Measurements from ENCODE around the gene RFTN1.

The RFTN1 gene

DNA sequence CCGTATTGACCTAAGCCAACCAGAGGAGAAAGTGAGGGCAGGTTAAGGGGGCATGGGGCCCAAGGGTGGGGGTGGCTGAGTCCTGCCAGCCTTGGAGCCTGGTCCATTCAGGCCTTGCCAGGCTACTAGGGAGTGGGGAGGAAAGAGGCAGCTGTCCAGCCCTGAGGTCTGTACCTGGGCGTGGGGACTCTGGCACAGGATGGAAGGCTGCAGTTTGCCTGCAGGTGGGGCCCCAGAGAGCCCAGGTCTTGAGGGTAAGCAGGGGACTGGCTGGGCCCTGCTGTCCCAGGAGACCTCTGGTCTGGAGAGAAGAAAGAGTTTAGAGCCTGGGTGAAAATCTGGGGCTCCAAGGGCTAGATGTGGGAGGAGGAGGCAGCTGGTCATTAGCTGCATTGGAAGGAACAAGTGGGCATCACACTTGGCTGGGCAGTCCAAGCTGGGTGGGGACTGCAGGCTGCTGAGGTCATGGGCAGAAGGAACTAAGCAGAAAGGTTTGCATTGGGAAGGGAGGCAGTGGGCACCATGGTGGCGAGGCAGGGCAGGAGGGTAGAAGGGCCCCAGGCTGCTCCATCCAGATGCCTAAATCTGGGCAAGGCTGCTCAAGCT, 140.1 kb downstream of the RFTN1 start:
- DNase-seq (ENCODE audit: low read depth) = no peak
- H3K4me3 ChIP-seq (ENCODE audit: low read depth, low read length) = no peak overlapping the region

DNA sequence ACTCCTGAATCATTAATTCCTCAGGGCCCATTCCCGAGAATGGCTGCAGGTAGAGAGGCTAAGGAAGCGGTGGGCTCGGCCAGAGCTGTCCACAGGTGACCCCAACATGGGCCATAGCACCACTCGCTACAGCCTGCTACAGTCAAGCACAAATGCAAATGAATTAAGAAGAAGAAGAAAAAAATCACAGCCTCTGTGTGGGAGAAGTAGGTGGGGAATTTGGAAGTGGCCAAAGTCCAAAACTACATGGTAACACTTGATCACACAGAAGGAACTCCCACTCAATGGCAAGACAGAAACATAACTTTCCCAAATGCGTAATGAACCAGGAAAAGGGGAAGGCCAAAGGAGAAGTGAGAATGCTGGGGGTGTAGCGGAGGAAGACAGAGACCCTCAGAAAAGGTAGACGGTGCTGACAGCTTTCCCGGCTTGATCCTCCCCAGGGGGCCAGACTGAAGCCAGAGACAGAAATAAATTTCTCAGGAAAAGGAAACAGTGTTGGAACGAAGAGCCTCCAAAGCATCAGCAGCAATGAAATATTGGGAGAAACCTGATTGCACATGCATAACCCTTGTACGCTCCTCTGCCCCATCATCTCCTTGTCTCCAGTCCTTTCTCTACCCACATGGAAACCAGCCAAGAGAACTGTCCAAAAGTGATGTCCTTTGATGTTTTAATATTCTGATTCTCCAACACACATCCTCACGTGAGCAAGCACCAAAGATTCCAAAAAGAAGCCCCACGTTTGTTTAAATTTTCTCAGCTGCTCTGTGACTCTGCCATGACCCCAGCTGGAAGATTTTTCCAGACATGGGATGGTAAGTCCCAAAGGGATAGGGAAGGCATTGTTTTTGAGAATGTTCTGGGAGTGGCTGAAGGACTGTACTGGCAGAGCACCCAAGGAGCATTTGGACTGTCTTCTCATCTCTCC, 140.9 kb downstream of the RFTN1 start:
- DNase-seq (ENCODE audit: low read depth) = no peak
- no peak overlapping the region for H3K4me3 ChIP-seq (ENCODE audit: low read depth, low read length)

DNA sequence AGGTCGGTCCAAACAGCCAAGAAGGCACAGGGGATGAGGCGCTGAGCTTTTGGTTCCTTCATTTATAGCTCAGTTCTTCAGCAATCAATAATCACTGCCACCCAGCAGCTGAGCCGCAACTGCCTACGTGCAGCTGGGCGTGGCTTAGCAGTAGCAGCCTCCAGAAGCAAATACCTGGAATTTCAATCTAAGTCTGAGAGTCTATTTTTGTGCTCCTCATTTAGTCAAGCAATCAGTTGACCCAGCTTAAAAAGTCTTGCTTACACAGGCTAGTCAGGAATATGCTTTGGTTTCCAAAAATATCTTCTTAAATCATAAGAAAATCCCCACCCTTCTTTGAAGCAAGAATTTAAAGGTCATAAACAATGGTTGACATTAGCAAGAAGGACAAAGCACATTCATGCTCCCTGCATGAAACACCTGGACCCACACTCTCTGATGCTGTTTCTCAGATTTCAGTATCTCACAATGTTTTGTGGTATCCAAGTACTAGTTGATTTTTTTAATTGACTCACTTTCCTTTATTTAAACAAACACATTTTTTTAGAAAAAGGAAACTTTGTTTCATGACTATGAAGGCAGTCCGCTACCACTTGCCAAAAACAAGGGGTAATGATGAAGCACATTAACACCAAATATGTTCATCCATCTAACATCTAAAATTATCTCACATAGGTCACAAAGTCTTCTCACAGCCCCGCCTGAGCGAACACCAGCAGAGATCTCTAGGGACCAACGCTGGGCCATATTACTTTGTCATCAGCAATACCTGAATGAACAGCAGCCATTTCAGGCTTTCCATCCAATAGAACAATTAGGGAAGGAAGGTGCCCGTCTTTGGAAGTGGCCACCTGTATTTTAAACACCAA, 142.4 kb downstream of the RFTN1 start:
- H3K4me3 ChIP-seq (ENCODE audit: low read depth, low read length) = no peak overlapping the region
- DNase-seq (ENCODE audit: low read depth) = no peak

GRCh38 chr3:16370503-16370871, 143.0 kb downstream of the RFTN1 start:
- no peak overlapping the region for H3K4me3 ChIP-seq (ENCODE audit: low read depth, low read length)
- DNase-seq (ENCODE audit: low read depth) = no peak

GRCh38 chr3:16369885-16370284, 143.6 kb downstream of the RFTN1 start:
- H3K4me3 ChIP-seq (ENCODE audit: low read depth, low read length) = no peak overlapping the region
- no peak for DNase-seq (ENCODE audit: low read depth)

DNA sequence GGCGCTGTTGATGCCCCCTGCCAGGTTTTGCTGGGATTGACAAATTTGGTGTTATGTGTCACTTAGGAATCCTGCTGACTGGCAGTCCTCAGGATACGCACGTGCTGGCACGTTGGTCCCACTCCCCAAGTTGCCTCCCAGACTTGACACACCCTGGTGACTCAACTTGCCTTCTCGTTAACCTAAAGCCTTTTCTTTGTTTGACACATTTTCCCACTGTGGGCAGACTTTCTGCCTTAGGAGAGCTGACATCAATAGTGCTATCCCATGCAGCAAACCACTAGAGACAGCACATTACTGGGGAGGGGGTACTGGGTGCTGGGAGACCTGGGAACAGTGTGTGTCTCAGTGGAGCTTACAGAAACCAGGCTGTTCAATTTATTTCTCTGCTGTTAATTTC, 144.2 kb downstream of the RFTN1 start:
- no peak for DNase-seq (ENCODE audit: low read depth)
- no peak overlapping the region for H3K4me3 ChIP-seq (ENCODE audit: low read depth, low read length)

- no peak overlapping the region for H3K4me3 ChIP-seq (ENCODE audit: low read depth, low read length)
- DNase-seq (ENCODE audit: low read depth) = no peak
Observed at GRCh38 chr3:16366581-16366980, 146.9 kb downstream of the RFTN1 start.

DNA sequence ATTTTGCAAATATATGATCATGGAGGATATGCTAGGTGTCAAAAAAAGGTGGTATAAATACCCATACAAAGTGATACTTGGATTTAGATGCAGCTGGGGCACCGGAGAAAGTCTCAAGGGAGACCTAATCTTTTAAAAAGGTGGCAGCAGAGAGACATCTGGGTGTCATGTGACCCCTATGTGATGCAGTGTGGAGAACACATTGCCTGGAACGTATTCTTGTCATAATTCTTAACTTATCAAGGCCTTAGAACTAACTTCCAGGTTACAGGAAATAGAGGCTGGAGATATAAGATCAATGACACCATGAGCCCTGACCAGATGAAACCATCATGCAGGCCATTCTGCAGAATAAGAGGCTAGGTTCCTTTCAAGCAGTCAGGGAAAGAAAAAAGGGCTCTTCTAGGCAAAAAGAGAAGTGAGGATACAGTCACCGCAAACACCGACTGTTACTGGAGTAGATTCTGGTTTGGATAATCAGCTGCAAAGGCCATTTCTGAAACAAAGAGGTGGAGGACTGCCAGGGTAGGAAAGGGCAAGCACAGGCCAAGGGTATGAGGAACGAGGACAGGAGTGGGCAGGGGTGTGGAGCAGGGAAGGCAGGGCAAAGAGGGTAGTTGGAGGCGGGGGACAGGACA, 147.9 kb downstream of the RFTN1 start:
- no peak overlapping the region for H3K4me3 ChIP-seq (ENCODE audit: low read depth, low read length)
- DNase-seq (ENCODE audit: low read depth) = no peak

GRCh38 chr3:16364963-16365362, 148.5 kb downstream of the RFTN1 start:
- DNase-seq (ENCODE audit: low read depth) = no peak
- H3K4me3 ChIP-seq (ENCODE audit: low read depth, low read length) = no peak overlapping the region

DNA sequence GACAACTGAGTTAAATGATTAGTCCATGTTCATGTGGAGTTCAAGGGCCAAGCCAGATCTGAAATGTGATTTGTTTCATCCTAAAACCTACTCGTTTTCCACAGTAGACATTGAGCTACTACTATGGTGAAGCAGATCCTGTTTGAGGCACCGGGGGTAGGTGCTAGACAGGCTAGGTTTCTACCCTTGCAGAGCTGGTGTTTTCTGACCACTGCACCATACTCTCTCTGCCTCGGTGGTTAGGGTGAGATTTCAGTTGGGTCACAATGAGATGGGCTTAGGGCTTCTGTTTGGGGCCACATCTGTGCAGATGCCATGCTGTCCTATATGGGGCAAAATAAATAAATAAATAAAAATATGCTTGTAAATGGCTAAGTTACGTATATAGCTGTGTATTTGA, 149.2 kb downstream of the RFTN1 start:
- no peak overlapping the region for H3K4me3 ChIP-seq (ENCODE audit: low read depth, low read length)
- DNase-seq (ENCODE audit: low read depth) = no peak

DNA sequence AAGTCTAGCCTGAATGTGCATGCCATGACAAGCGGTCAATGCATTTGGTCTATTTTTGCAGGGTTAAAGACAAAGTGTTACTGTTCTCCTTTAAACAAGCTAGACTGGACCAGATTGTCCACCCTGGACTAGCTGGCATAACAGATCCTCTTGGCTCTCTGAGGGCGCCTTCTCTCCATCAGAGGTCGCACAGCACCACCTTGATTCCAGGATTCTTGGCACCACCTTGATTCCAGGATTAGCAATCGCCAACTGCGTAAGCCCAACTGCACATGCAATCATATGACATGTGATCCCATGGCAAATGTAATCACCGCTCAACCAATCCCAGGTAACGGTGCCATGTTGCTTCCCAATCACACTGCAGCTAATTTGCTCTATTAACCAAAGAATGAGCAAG, 149.9 kb downstream of the RFTN1 start:
- no peak overlapping the region for H3K4me3 ChIP-seq (ENCODE audit: low read depth, low read length)
- DNase-seq (ENCODE audit: low read depth) = no peak

GRCh38 chr3:16362770-16363169, 150.7 kb downstream of the RFTN1 start:
- no peak overlapping the region for H3K4me3 ChIP-seq (ENCODE audit: low read depth, low read length)
- no peak for DNase-seq (ENCODE audit: low read depth)

GRCh38 chr3:16361087-16361486, 152.4 kb downstream of the RFTN1 start:
- H3K4me3 ChIP-seq (ENCODE audit: low read depth, low read length) = no peak overlapping the region
- DNase-seq (ENCODE audit: low read depth) = no peak

DNA sequence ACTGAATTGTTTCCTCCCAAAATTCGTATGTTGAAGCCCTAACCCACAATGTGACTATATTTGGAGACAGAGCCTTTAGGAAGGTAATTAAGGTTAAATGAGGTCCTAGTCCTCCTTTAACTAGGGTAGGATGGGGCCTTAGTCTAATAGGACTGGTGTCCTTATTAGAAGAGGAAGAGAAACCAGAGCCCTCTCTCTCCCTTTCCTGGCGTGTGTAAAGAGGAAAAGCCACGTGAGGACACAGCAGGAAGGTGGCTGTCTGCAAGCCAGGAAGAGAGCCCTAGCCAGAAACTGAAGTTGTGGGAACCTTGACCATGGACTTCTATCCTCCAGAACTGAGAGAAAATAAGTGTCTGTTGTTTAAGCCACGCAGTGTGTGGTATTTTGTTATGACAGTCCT, 154.2 kb downstream of the RFTN1 start:
- no peak for DNase-seq (ENCODE audit: low read depth)
- H3K4me3 ChIP-seq (ENCODE audit: low read depth, low read length) = no peak overlapping the region

DNA sequence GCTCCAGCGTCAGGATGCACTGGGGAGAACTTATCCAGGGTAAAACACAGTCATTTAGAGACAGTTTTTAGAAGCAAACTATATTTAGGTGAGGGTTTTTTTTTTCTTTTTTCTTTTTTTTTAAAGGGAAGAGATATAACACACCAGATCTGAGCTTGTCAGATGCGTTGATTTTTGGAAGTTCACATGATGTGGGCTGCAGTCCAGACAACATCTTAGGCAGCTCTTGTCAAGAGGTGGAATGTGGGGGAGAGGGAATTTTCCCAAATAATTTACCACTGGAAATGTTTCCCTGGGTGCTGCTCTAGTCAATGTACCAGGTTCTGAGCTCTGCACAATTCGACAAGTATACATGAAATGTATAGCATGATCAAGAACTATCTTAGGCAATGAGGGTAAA, 155.2 kb downstream of the RFTN1 start:
- DNase-seq (ENCODE audit: low read depth) = no peak
- H3K4me3 ChIP-seq (ENCODE audit: low read depth, low read length) = no peak overlapping the region

- no peak overlapping the region for H3K4me3 ChIP-seq (ENCODE audit: low read depth, low read length)
- no peak for DNase-seq (ENCODE audit: low read depth)
Observed at GRCh38 chr3:16357186-16358121, 156.0 kb downstream of the RFTN1 start.

DNA sequence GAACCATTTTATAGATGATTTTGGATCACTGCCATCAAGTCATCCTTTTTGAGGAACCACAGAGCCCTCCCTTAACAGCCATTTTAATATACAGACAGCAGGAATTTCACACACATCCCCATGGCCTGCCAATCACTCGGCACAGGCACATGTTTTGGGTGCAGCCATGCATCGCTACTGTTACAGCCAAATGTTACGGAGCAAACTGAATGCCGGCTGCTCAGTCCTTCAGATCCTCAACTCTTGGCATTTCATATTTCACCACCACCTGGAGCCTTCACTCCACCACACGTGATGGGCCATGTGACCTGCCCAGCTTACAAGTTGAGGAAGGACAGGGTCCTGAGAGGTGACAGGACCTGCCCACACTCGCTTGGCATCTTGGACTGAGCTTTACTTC, 157.7 kb downstream of the RFTN1 start:
- DNase-seq (ENCODE audit: low read depth) = no peak
- H3K4me3 ChIP-seq (ENCODE audit: low read depth, low read length) = no peak overlapping the region

DNA sequence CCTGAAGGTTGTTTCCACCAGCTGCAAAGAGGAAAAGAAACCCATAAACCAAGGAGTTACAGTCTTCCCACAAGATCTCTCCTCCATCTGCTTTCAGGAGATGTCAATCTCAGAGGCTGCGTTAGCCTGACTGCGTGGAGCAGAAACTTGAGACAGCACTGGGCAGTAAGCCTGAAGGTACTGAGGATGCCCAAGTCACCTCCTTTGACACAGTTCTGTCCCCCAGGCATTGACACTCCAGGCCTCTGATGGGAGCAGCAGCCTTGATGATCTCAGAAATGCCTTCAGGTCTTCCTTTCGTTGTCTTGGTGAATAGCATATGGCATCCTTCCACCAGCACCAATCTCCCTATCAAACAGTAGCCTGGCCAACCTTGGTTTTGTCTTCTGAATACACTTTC, 159.2 kb downstream of the RFTN1 start:
- H3K4me3 ChIP-seq (ENCODE audit: low read depth, low read length) = no peak overlapping the region
- DNase-seq (ENCODE audit: low read depth) = no peak

DNA sequence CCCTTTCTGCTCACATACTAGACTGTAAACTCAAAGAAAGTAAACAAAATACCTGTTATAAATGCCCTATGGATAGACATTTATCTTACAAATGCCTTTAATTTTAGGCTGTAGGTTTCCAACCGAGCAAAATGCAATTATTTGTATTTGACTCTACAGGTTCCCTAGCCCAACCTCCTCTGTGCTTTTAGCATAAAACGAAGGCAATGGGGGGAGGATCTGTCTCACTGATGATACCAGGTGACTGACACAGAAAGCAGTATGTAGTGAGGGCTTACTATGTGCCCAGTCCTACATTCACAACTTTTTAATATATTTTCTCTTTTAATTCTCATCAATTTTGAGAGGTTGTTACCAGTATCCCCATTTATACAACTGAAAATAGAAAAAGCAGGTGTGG, 161.1 kb downstream of the RFTN1 start:
- DNase-seq (ENCODE audit: low read depth) = no peak
- no peak overlapping the region for H3K4me3 ChIP-seq (ENCODE audit: low read depth, low read length)

Data from skeletal muscle cell (primary cell).